ENCODE data around the gene ARFGAP3.

ARFGAP3 gene, protein sequence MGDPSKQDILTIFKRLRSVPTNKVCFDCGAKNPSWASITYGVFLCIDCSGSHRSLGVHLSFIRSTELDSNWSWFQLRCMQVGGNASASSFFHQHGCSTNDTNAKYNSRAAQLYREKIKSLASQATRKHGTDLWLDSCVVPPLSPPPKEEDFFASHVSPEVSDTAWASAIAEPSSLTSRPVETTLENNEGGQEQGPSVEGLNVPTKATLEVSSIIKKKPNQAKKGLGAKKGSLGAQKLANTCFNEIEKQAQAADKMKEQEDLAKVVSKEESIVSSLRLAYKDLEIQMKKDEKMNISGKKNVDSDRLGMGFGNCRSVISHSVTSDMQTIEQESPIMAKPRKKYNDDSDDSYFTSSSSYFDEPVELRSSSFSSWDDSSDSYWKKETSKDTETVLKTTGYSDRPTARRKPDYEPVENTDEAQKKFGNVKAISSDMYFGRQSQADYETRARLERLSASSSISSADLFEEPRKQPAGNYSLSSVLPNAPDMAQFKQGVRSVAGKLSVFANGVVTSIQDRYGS

DNA sequence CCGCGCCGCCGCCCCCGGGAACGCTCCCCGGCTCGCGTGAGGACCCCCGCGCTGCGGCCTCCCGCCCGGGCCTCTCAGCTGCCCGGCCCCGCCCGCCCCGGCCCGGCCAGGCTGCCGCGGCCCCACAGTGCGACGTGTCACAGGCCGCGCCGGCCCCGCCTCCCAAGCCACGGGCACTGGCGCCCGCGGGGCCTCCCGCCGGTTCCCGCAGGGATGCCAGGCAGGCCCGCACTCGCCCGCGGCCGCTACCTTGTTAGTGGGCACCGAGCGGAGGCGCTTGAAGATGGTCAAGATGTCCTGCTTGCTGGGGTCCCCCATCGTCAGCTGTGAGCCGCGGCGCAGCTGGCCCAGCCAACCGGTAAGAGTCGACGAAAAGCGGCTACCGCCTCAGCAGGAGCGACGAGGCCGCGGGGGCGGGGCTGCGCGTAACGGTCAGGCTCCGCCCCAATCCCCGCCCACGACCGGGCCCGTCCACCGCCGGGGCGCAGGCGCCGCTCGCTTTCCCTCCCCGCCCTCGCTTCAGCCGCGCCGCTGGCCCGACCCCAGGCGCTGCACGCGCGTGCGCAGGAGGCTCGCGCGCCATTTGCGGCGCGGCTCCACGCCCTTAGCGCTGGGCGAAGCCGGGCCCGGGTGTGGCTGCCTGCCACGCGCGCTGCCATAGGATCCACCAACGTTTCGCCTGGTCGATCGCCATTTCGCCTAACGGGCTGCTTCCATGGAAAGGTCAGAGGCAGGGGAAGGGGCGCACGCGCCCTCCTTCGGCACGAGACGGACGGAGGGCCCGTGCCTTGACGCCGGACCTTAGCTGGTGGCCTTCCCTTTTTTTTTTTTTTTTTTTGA is at the start of gene ARFGAP3:
ARFGAP3 (minus strand) TSS at position 409 of the 840 bp plus-strand sequence; CDS start at position 318, 91 bp downstream.
- DNase-seq: peak; percentile 85

DNA sequence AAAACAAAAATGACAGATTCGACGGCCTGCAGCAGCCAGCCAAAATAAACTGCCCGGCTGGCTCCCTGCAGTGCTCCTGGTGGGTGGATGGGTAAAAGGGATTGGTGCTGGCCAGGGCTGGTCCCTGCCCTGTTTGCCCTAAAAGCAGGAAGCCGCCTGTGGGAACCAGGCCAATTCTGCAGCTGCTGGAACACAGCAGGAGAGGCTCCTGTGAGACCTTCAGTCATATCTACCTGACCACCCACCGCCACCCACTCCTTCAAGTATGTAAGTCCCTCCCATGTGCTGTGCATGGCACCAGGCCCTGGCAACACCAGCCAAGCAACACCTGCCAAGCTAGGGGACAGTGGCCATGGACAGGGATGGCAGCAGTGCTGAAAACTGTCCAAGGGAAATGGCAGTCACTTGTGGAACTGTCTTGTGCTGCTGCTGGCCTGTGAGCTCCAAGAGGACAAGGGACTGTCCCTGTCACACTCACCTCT is 48.7 kb upstream of the ARFGAP3 start:
- DNase-seq: no peak

DNA sequence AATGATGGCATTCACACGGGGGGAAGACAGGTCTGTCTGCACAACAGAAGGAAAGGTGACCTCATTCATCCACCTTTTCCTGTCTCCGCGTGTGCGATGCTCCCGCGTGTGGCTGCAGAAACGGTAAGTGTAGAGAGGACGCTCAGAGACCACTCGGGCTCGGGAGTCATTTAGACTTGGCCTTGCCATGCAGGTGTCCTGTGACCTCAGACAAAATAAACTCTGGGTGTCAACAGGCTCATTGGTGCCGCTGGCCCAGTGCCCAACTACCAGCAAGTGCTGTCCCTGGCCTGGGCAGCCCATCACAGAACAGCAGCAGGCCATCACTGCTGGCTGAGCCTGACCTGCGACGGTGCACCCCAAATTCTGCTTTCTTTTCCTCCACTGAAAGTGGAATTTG is 48.1 kb upstream of the ARFGAP3 start:
- no peak for DNase-seq

DNA sequence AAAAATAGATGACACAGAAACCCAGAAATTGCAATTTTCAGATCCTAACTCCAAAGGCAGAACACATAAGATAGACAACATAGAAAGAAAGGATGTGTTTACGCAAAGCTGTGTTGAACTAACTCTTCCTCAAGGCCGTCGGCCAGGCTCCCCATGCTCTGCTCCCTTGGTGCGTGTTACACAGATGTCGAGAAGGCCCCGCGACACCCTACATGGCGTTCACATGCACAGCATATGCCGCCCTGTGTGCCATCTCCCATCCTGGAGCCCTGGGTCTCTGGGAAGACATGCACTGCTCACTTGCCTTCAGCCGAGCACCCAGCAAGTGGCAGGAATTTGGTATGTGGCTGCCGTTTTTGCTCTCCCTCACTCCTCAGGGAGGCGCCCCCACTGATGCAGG is 47.0 kb upstream of the ARFGAP3 start:
- DNase-seq: no peak

DNA sequence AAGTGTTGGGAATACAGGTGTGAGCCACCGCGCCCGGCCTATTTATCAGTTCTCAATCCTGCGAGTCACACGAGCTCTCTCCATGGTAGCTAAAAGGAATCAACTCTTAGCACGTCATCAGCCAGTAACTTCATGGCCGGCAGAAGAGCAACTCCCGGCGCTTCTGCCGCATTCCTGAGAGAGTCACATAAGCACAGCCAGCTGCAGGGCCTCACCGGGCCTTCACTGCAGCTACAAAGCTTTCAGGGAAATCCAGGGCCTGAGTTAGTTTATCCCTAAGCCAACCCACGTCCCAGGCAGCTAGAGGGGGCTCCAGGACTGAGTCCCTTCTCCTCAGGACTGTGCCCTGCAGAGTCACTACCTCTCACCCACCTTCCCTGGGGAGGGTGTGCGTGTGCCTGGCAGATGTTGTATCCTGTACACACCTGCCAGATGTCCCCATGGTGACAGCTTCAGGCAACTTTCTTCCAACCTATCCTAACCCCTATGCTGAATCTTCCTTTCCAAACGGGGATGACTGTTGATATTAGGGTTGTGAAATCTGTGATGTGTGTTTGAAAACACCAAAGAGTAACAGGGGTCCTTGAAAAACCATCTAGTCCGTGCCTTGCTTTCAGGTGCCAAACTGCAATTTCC is 45.9 kb upstream of the ARFGAP3 start:
- DNase-seq: no peak

DNA sequence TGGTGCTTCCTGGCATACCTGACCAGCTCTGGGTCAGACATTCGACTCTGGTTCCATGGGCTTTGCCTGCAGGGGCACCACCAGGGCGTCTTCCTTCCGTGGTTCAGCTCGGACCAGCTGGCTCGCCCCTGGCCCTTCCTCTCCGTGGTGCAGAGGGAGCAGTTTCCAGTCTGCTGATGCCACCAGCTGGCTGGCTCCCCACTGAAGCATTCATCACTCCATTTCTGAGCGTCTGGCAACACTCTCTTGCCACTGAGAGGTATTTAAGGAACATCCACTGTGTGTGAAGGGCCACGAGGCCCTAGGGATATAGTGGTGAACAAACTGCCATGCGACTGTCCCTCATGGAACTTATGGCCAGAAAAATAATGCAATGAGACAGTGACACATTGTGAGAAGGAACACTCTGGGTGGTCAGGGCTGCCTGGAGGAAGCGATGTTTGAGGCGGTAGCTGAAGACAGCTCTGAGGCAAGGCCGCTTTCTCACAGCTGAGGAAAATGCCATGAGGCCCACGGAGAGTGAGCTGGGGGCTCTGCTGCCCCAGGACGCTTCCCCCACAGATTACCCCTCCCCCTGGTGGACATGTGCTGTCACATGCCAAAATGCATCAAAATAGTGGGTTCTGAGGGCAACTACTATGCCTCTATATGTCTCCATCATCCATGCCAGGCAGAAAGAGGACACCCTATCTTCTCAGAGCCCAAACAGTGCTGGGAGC is 44.9 kb upstream of the ARFGAP3 start:
- no peak for DNase-seq

DNA sequence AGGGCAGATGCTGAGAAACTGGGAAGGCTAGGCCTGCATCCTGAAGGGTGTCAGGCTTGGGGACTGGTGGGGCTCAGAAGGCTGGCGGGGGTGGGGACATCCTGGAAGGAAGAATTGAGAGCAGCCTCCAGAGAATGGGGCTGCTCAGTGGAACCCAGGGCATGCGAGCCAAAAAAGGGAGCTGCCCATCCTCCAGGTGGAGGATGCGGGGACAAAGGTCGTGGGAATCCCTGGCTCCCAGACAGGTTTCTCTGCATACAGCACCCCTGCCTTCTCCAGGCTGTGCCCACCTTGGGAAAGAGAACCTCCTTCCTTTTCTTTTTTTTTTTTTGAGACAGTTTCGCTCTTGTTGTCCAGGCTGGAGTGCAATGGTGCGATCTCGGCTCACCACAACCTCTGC is 40.9 kb upstream of the ARFGAP3 start:
- DNase-seq: no peak

DNA sequence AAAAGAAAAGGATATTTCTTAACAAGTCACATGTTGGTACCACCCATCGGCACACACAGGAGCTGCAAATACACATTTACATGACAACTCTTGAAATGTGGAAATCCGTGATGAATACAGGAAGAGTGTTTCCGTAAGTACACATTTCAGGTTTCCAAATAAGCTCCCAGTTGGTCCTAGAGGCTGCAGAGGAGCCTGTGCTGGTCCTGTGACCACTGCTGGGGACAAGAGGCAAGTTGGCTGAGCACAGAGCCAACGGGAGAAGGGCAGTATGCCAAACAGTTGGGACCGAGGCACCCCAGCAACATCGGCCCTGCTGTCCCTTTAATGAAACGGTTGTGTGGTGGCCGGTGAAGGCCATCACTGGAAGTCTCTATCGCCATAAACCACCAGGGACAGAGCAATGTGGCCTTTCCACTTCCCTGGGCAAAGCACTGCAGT is 38.5 kb upstream of the ARFGAP3 start:
- no peak for DNase-seq

DNA sequence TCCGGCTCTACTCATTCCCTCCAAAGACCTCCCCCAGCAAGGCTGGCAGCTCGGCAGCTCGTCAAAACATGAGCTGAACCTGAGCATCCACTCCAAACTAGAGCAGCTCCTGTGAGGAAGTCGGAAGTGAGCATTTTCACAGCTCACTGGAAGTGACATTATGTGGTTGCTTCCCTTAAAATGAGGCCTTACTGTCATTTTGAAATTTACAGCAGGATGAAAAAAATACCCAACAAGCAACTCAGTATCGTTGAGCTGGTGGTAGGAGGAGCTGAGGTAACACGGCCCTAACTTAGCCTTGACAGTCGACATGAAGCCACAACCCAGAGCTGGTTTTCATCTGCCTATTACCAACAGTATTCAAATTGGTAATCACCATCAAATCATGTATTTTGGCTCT is 38.0 kb upstream of the ARFGAP3 start:
- no peak for DNase-seq

DNA sequence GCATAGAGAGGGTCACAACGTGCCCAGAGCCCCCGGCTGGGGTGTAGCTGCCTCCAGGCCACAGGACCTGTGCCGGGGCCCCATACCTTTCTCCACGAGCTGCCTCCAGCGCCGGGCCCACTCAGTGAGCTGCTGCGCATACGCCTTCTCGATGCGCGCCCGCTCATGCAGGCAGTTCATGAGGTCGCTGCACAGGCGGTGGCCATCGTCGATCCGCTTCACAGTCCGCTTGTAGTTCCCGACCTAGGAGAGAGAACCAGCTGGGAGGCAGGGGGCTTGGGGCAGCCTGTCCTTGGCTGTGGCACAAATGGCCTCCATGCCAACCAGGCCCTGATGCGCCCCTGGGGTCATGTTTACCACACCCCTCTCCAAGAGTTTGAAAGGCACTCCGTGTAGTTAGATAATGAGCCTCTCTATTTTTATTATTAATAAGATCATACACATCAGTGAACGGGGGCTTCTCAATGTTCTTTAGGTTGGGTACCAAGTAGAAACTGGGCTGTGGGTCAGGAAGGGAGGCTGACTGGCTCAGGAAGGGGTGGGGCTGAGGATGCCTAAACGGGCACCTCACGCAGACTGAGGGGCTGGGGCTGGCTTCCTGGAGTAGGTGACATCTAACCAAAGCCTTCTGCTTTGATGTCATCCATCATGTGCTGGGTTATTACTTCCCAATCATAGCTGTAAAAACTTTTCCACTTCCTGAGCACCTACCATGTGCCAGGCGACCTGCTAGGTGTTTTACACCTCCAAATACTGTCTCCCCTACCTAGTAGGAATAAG is 36.5 kb upstream of the ARFGAP3 start:
- no peak for DNase-seq

DNA sequence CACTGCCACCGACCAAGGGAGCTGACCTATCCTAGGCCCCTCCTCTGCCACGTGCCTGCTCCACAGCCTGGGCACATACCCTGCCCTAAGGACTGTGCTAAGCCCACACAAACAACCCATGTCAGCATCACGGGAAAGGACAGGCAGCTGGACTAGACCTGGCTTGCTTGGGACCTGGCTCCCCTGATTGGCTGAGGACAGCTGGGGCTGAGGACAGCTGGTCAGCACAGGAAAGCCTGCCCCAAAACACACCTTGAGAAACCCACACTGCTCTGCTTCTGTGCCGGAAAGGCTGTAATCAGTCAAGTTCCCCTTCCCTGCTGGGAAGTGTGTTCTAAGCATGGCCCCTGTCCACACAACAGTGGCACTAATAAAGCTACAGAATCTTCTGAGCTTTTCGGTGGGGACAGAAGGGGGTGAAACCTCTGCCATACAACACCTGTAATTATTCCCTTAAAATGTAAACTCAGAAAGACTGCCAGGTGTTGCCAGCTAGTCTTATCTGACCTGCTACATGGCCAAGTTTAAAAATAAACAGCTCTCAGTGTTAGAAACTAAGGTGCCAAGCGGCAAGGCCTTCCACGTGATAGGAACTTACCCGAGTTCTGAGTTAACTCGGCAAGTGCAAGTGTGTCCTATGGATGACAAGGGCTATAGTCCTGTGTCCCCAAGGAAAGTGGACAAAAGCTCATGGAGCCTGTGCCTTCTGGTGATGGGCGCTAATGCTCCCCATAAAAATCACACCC is 35.7 kb upstream of the ARFGAP3 start:
- DNase-seq: no peak

DNA sequence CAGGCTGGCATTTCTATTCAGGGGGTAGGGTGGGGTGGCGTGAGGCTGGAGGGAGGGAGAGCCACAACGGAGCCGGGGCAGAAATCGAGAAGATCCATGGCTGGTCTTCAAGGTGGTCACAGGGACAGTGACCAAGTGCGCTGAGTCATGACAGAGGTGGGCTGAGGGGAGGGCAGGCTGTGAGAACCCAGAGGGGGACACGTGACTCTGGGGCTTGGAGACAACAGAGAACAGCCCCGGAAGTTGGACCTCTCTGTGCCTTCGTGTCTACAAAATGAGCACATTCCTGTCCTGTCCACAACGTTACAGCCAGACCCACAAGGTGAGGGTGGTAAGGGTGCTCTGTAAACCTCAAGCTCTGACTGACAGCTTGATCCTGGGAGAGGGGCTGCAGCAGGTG is 35.1 kb upstream of the ARFGAP3 start:
- no peak for DNase-seq

DNA sequence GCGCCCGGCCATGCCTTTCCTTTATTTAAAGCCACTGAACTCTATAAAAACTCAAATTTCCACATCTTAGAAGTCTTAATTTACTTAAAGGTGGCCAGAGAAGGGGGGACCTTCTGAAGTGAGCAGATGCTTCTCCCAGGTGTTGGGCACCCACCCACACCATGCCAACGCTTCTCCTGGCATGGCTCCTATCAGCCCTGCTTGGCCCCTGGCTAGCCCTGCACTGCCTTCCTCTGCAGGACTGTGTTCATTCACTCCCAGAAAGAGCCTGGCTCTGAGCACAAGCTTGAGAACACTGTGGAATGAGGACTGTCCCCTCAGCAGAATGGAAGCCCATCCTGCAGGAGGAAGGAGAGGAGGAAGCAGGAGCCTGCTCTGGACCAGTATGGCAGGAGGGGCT is 34.6 kb upstream of the ARFGAP3 start:
- no peak for DNase-seq

DNA sequence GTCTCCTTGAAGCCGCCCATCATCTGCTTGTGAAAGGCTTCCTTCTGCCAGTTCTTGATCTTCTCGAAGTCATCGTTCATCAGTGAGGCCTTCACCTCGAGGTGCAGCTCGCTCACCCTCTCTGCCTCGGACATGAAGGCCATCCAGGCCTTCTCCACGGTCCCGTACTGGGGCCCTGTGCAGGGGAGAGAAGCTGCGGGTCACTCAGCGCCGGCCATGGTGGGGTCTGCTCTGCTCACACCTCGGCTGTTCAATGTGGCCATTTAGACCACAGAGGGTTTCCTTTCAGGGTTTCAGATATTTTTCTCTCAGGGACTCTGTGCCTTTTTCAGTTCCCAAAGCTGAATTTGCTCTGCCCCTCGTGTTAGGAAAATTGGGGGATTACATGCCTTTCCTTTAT is 33.9 kb upstream of the ARFGAP3 start:
- no peak for DNase-seq

DNA sequence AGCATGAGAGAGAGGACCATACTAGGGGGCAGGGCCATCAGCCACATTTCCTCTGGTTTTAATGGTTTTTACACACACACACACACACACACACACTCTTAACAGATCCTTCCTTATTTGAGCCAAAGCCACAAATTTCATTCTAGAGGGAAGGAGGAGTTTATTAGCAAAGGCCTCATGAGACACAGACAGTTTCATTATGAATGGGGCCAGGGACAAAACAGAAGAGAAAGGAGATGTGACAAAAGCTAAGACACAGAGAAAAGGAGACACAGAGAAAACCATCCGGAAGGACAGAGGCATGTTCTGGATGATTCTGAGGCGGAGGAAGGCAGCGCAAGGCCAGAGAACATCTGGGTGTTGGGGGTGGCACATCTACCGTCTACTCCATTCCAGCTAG is 32.2 kb upstream of the ARFGAP3 start:
- no peak for DNase-seq

DNA sequence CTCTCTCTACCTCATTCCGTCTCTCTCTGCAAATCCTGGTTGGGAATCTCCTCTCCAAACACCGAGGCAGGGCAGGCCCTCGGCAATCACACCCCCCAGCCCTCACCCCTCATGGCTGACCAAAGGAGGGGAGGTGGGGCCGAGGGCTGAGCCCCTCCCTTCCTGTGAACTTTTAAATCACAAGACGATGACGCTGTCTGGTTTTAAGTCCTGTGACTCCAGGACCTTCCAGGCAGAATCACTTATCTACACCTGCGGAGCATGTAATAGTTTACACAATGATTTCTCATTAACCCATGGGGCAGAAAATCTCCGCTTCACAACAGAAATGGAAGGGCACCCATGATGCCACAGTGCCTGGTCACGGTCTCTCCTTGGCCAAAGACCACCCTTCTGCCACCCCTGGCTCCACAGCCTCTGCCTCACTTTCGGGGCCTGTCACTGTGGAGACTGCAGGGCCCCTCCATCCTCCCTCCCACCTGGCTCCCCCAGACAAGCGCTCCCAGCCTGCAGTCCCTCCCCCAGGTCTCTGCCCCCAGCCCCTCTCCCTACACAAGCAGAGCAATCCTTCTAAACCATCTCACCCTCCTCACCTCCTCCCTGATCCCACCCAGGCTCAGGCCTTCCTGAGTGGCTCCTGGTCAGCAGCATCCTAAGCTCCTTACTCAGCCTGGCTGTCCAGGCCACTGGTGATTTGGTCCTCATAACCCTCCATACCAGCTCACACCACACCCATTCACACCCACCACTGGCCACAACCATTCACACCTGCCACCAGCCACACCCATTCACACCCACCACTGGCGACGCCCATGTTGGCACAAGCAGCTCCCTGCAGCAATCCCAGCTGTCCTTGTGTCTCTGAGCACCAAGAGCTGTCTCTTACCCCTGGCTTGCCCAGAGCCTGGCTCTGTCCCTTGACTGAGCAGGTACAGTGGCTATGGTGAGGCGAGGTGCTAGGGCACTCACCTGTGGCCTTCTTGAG is 30.7 kb upstream of the ARFGAP3 start:
- no peak for DNase-seq

DNA sequence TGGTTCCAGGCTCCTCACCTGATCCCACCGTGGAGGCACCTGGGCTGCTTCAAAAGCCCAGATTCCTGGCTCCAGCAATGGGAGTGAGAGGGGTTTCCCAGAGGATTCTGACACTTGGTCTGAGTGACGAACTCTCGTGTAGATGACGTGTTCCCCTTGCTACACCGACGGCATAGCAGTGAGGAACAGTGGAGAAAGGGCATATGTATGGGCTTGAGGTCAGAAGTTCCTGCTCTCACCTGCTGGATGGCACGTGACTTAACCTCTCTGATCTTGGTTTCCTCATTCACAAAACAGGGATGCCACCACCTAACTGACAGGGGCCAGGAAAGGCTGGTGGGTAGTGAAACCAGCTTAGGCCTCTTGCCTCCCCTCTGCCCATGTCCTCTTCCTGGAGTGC is 30.0 kb upstream of the ARFGAP3 start:
- no peak for DNase-seq

DNA sequence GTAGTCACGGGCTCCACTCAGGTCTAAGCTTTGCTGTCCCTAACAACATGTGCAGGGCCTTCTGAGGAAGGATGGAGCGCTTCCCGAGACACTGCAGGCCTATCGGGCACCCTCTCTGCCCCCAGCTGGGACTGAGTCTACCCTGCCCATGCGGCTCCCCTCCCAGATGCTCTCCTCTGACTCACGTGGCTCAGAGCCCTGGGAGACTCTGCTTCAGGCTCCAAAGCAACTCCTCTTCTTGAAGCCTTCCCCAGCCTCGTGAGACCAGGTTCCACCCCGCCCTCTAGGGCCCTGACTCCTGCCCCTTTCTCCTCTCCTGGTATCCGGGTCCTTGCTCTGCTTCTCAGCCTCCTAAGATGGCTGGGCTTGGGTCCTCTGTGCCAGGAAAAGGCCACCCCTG is 28.4 kb upstream of the ARFGAP3 start:
- DNase-seq: no peak

DNA sequence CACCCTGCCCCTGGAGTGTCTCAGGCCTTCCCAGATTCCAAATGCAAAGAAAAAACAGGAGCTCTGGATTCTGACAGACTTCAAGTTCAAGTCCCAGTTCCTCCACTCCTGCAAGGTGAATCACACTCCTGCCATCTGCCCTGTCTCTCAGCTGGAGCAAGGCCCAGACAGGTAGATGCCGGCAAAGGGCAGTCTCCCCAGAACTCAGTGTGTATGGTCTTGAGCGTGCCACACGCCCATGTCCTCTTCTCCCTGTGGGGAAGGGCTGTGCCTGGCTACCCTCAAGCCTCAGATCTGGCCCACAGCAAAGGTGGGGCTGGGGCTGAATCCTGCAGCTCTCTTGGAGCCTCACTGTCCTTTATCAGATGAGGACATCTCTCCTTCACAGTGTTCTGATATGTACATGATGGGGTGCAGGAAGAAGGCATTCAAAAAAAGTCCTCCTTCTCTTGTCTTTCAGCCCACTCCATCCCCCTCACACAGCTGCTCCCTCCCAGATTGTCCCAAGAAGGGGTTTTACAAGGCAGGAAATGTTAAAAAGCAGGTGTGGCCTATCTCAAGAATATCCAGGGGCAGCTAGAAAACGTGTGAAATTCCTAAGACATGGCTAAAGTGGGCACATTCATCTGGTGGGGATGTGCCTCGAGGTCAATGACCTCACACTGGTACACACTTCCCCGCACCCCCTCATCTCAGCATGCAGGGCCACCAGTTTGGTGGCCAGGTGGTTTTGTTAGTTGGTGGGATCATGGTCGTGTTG is 27.7 kb upstream of the ARFGAP3 start:
- no peak for DNase-seq
